ENCODE data around the gene ROR2. TPM values are rescaled to one million over a fixed set of nuclear protein-coding genes. Genes with fewer than 3 reads are reported as not detected.
"Not testable (repeated sequence)": the region's sequence is repeated elsewhere in the genome, so short reads cannot be mapped to it uniquely, and the experiment has no call there.

Gene ROR2
- polyA plus RNA-seq, 2 donors = 1.7 to 3.6 TPM

GRCh38 chr9:91917436-91917835 is 32.6 kb downstream of the ROR2 start:
- no peaks in the 10 kb centered on the region for H3K4me1 ChIP-seq (ENCODE audit: control insufficient read depth in 2 of 2, insufficient read depth in 2 of 2, low read length in 1 of 2)
- H3K9me3 ChIP-seq (ENCODE audit: control insufficient read depth in 2 of 2, insufficient read depth in 1 of 2, low read depth in 1 of 2, low read length in 1 of 2) = peaks cover 0 to 3% of the 10 kb centered on the region in 2 donors
- no peaks in the 10 kb centered on the region for H3K36me3 ChIP-seq (ENCODE audit: control insufficient read depth in 2 of 2, insufficient read depth in 2 of 2, low read length in 1 of 2)
- H3K27ac ChIP-seq (ENCODE audit: low read depth in 2 of 2, low read length in 1 of 2) = no peak overlapping the region
- no peaks in the 10 kb centered on the region for H3K27me3 ChIP-seq (ENCODE audit: control insufficient read depth in 1 of 2, insufficient read depth in 2 of 2, low read length in 2 of 2)
- H3K4me3 ChIP-seq (ENCODE audit: low read depth in 1 of 2, low read length in 2 of 2) = no peak overlapping the region
- 88 to 90% methylated on average over 7 of the region's 7 CpGs for WGBS, 2 donors

- Histone ChIP-seq H3K4me3 (ENCODE audit: low read depth in 1 of 2, low read length in 2 of 2) (no peak overlapping the region), H3K36me3 (ENCODE audit: control insufficient read depth in 2 of 2, insufficient read depth in 2 of 2, low read length in 1 of 2) (no peaks in the 10 kb centered on the region), H3K27ac (ENCODE audit: low read depth in 2 of 2, low read length in 1 of 2) (no peak overlapping the region), H3K9me3 (ENCODE audit: control insufficient read depth in 2 of 2, insufficient read depth in 1 of 2, low read depth in 1 of 2, low read length in 1 of 2) (peaks cover 0 to 3% of the 10 kb centered on the region in 2 donors), H3K27me3 (ENCODE audit: control insufficient read depth in 1 of 2, insufficient read depth in 2 of 2, low read length in 2 of 2) (no peaks in the 10 kb centered on the region), H3K4me1 (ENCODE audit: control insufficient read depth in 2 of 2, insufficient read depth in 2 of 2, low read length in 1 of 2) (no peaks in the 10 kb centered on the region)
- WGBS, 2 donors = 64 to 65% methylated on average over 10 of the region's 10 CpGs
Measured at GRCh38 chr9:91915524-91916263, 34.3 kb downstream of the ROR2 start.

GRCh38 chr9:91914937-91915336 is 35.1 kb downstream of the ROR2 start:
- Histone ChIP-seq H3K9me3 (ENCODE audit: control insufficient read depth in 2 of 2, insufficient read depth in 1 of 2, low read depth in 1 of 2, low read length in 1 of 2) (peaks cover 0 to 3% of the 10 kb centered on the region in 2 donors), H3K4me1 (ENCODE audit: control insufficient read depth in 2 of 2, insufficient read depth in 2 of 2, low read length in 1 of 2) (no peaks in the 10 kb centered on the region), H3K4me3 (ENCODE audit: low read depth in 1 of 2, low read length in 2 of 2) (no peak overlapping the region), H3K27me3 (ENCODE audit: control insufficient read depth in 1 of 2, insufficient read depth in 2 of 2, low read length in 2 of 2) (no peaks in the 10 kb centered on the region), H3K27ac (ENCODE audit: low read depth in 2 of 2, low read length in 1 of 2) (no peak overlapping the region), H3K36me3 (ENCODE audit: control insufficient read depth in 2 of 2, insufficient read depth in 2 of 2, low read length in 1 of 2) (no peaks in the 10 kb centered on the region)
- 95 to 96% methylated on average over 9 of the region's 9 CpGs for WGBS, 2 donors

- no peaks in the 10 kb centered on the region for H3K4me1 ChIP-seq (ENCODE audit: control insufficient read depth in 2 of 2, insufficient read depth in 2 of 2, low read length in 1 of 2)
- H3K4me3 ChIP-seq (ENCODE audit: low read depth in 1 of 2, low read length in 2 of 2) = no peak overlapping the region
- H3K9me3 ChIP-seq (ENCODE audit: control insufficient read depth in 2 of 2, insufficient read depth in 1 of 2, low read depth in 1 of 2, low read length in 1 of 2) = peaks cover 0 to 3% of the 10 kb centered on the region in 2 donors
- WGBS, 2 donors = 93% methylated on average over 10 of the region's 10 CpGs
- no peaks in the 10 kb centered on the region for H3K36me3 ChIP-seq (ENCODE audit: control insufficient read depth in 2 of 2, insufficient read depth in 2 of 2, low read length in 1 of 2)
- H3K27ac ChIP-seq (ENCODE audit: low read depth in 2 of 2, low read length in 1 of 2) = no peak overlapping the region
- H3K27me3 ChIP-seq (ENCODE audit: control insufficient read depth in 1 of 2, insufficient read depth in 2 of 2, low read length in 2 of 2) = no peaks in the 10 kb centered on the region
Measured at GRCh38 chr9:91914404-91914803, 35.6 kb downstream of the ROR2 start.

GRCh38 chr9:91913986-91914385 is 36.0 kb downstream of the ROR2 start:
- H3K4me3 ChIP-seq (ENCODE audit: low read depth in 1 of 2, low read length in 2 of 2) = no peak overlapping the region
- H3K27ac ChIP-seq (ENCODE audit: low read depth in 2 of 2, low read length in 1 of 2) = no peak overlapping the region
- whole genome bisulfite sequencing, 2 donors = 81 to 89% methylated on average over 8 of the region's 8 CpGs
- no peaks in the 10 kb centered on the region for H3K36me3 ChIP-seq (ENCODE audit: control insufficient read depth in 2 of 2, insufficient read depth in 2 of 2, low read length in 1 of 2)
- peaks cover 0 to 3% of the 10 kb centered on the region in 2 donors for H3K9me3 ChIP-seq (ENCODE audit: control insufficient read depth in 2 of 2, insufficient read depth in 1 of 2, low read depth in 1 of 2, low read length in 1 of 2)
- H3K27me3 ChIP-seq (ENCODE audit: control insufficient read depth in 1 of 2, insufficient read depth in 2 of 2, low read length in 2 of 2) = no peaks in the 10 kb centered on the region
- no peaks in the 10 kb centered on the region for H3K4me1 ChIP-seq (ENCODE audit: control insufficient read depth in 2 of 2, insufficient read depth in 2 of 2, low read length in 1 of 2)

- H3K36me3 ChIP-seq (ENCODE audit: control insufficient read depth in 2 of 2, insufficient read depth in 2 of 2, low read length in 1 of 2) = no peaks in the 10 kb centered on the region
- no peaks in the 10 kb centered on the region for H3K27me3 ChIP-seq (ENCODE audit: control insufficient read depth in 1 of 2, insufficient read depth in 2 of 2, low read length in 2 of 2)
- peaks cover 0 to 3% of the 10 kb centered on the region in 2 donors for H3K9me3 ChIP-seq (ENCODE audit: control insufficient read depth in 2 of 2, insufficient read depth in 1 of 2, low read depth in 1 of 2, low read length in 1 of 2)
- 49 to 55% methylated on average over 2 of the region's 2 CpGs for WGBS, 2 donors
- H3K4me3 ChIP-seq (ENCODE audit: low read depth in 1 of 2, low read length in 2 of 2) = no peak overlapping the region
- H3K4me1 ChIP-seq (ENCODE audit: control insufficient read depth in 2 of 2, insufficient read depth in 2 of 2, low read length in 1 of 2) = no peaks in the 10 kb centered on the region
- no peak overlapping the region for H3K27ac ChIP-seq (ENCODE audit: low read depth in 2 of 2, low read length in 1 of 2)
Measured at GRCh38 chr9:91913096-91913495, 36.9 kb downstream of the ROR2 start.

- Histone ChIP-seq H3K4me3 (ENCODE audit: low read depth in 1 of 2, low read length in 2 of 2) (no peak overlapping the region), H3K9me3 (ENCODE audit: control insufficient read depth in 2 of 2, insufficient read depth in 1 of 2, low read depth in 1 of 2, low read length in 1 of 2) (no peaks in the 10 kb centered on the region), H3K27me3 (ENCODE audit: control insufficient read depth in 1 of 2, insufficient read depth in 2 of 2, low read length in 2 of 2) (no peaks in the 10 kb centered on the region), H3K36me3 (ENCODE audit: control insufficient read depth in 2 of 2, insufficient read depth in 2 of 2, low read length in 1 of 2) (no peaks in the 10 kb centered on the region), H3K27ac (ENCODE audit: low read depth in 2 of 2, low read length in 1 of 2) (no peak overlapping the region), H3K4me1 (ENCODE audit: control insufficient read depth in 2 of 2, insufficient read depth in 2 of 2, low read length in 1 of 2) (no peaks in the 10 kb centered on the region)
- WGBS, 2 donors = 49 to 63% methylated on average over 2 of the region's 2 CpGs
Measured at GRCh38 chr9:91911657-91912056, 38.4 kb downstream of the ROR2 start.

GRCh38 chr9:91909256-91909655 is 40.8 kb downstream of the ROR2 start:
- H3K27me3 ChIP-seq (ENCODE audit: control insufficient read depth in 1 of 2, insufficient read depth in 2 of 2, low read length in 2 of 2); H3K4me3 ChIP-seq (ENCODE audit: low read depth in 1 of 2, low read length in 2 of 2); H3K27ac ChIP-seq (ENCODE audit: low read depth in 2 of 2, low read length in 1 of 2); H3K36me3 ChIP-seq (ENCODE audit: control insufficient read depth in 2 of 2, insufficient read depth in 2 of 2, low read length in 1 of 2); H3K4me1 ChIP-seq (ENCODE audit: control insufficient read depth in 2 of 2, insufficient read depth in 2 of 2, low read length in 1 of 2); H3K9me3 ChIP-seq (ENCODE audit: control insufficient read depth in 2 of 2, insufficient read depth in 1 of 2, low read depth in 1 of 2, low read length in 1 of 2): not testable (repeated sequence)
- 84% methylated on average over 3 of the region's 3 CpGs for WGBS, 2 donors

- peaks cover 0 to 4% of the 10 kb centered on the region in 2 donors for H3K4me1 ChIP-seq (ENCODE audit: control insufficient read depth in 2 of 2, insufficient read depth in 2 of 2, low read length in 1 of 2)
- H3K9me3 ChIP-seq (ENCODE audit: control insufficient read depth in 2 of 2, insufficient read depth in 1 of 2, low read depth in 1 of 2, low read length in 1 of 2) = no peaks in the 10 kb centered on the region
- no peaks in the 10 kb centered on the region for H3K36me3 ChIP-seq (ENCODE audit: control insufficient read depth in 2 of 2, insufficient read depth in 2 of 2, low read length in 1 of 2)
- no peaks in the 10 kb centered on the region for H3K27me3 ChIP-seq (ENCODE audit: control insufficient read depth in 1 of 2, insufficient read depth in 2 of 2, low read length in 2 of 2)
- H3K27ac ChIP-seq (ENCODE audit: low read depth in 2 of 2, low read length in 1 of 2) = no peak overlapping the region
- WGBS, 2 donors = 65 to 67% methylated on average over 4 of the region's 4 CpGs
- no peak overlapping the region for H3K4me3 ChIP-seq (ENCODE audit: low read depth in 1 of 2, low read length in 2 of 2)
Measured at GRCh38 chr9:91908746-91909145, 41.3 kb downstream of the ROR2 start.

GRCh38 chr9:91908293-91908623 is 41.8 kb downstream of the ROR2 start:
- H3K4me3 ChIP-seq (ENCODE audit: low read depth in 1 of 2, low read length in 2 of 2) = no peak overlapping the region
- H3K9me3 ChIP-seq (ENCODE audit: control insufficient read depth in 2 of 2, insufficient read depth in 1 of 2, low read depth in 1 of 2, low read length in 1 of 2) = no peaks in the 10 kb centered on the region
- 65 to 71% methylated on average over 2 of the region's 2 CpGs for WGBS, 2 donors
- H3K36me3 ChIP-seq (ENCODE audit: control insufficient read depth in 2 of 2, insufficient read depth in 2 of 2, low read length in 1 of 2) = no peaks in the 10 kb centered on the region
- no peak overlapping the region for H3K27ac ChIP-seq (ENCODE audit: low read depth in 2 of 2, low read length in 1 of 2)
- peaks cover 0 to 4% of the 10 kb centered on the region in 2 donors for H3K4me1 ChIP-seq (ENCODE audit: control insufficient read depth in 2 of 2, insufficient read depth in 2 of 2, low read length in 1 of 2)
- H3K27me3 ChIP-seq (ENCODE audit: control insufficient read depth in 1 of 2, insufficient read depth in 2 of 2, low read length in 2 of 2) = no peaks in the 10 kb centered on the region
